H9 (cell line): ENCODE results near the gene CLNS1A. TPM values are rescaled to one million over a fixed set of nuclear protein-coding genes. Genes with fewer than 3 reads are reported as not detected.

Experiments used
- DNase-seq: peaks from one replicate; pipeline ENCODE4 v3.0.0-alpha.2; 2017
- H2AFZ ChIP-seq: one replicate; pipeline ENCODE4 v1.6.1; 2013; ENCODE audit warnings: mild to moderate bottlenecking, low read length, control low read depth, moderate library complexity
- H2AK5ac ChIP-seq: 2 replicates; pipeline ENCODE4 v1.6.1; 2013; ENCODE audit warnings: low read length, control low read depth, mixed read lengths; ENCODE audit not compliant: insufficient read length
- H2BK120ac ChIP-seq: one replicate; pipeline ENCODE4 v1.6.1; 2013; ENCODE audit warnings: low read depth, mild to moderate bottlenecking, low read length, control low read depth, inconsistent platforms; ENCODE audit not compliant: poor library complexity, severe bottlenecking
- H2BK12ac ChIP-seq: 2 replicates; pipeline ENCODE4 v1.6.1; 2013; ENCODE audit warnings: low read length, control low read depth, mixed read lengths, low read depth; ENCODE audit not compliant: insufficient read length
- H2BK15ac ChIP-seq: 2 replicates; pipeline ENCODE4 v1.6.1; 2013; ENCODE audit warnings: low read depth, low read length, control low read depth
- H2BK20ac ChIP-seq: one replicate; pipeline ENCODE4 v1.6.1; 2013; ENCODE audit warnings: low read depth, mild to moderate bottlenecking, low read length, control low read depth, inconsistent platforms; ENCODE audit not compliant: poor library complexity, severe bottlenecking
- H2BK5ac ChIP-seq: 2 replicates; pipeline ENCODE4 v1.6.1; 2013; ENCODE audit warnings: low read length, control low read depth, mixed read lengths; ENCODE audit not compliant: insufficient read length
- H3K14ac ChIP-seq: 2 replicates; pipeline ENCODE4 v1.6.1; 2013; ENCODE audit warnings: low read length, control low read depth; ENCODE audit not compliant: insufficient read depth
- H3K18ac ChIP-seq: 2 replicates; pipeline ENCODE4 v1.6.1; 2013; ENCODE audit warnings: low read depth, mild to moderate bottlenecking, mixed read lengths, low read length, control low read depth; ENCODE audit not compliant: insufficient read length
- H3K23ac ChIP-seq: 2 replicates; pipeline ENCODE4 v1.6.1; 2013; ENCODE audit warnings: low read length, control low read depth, mixed read lengths, low read depth; ENCODE audit not compliant: insufficient read length
- H3K23me2 ChIP-seq: 2 replicates; pipeline ENCODE4 v1.6.1; 2013; ENCODE audit warnings: low read depth, mild to moderate bottlenecking, mixed read lengths, low read length, control low read depth; ENCODE audit not compliant: insufficient read length, poor library complexity, severe bottlenecking
- H3K27ac ChIP-seq: 2 replicates; pipeline ENCODE4 v1.5.1; 2013; ENCODE audit warnings: low read length, control low read depth, mixed read lengths, low read depth; ENCODE audit not compliant: insufficient read length
- H3K27me3 ChIP-seq: 2 replicates; pipeline ENCODE4 v1.6.1; 2013; ENCODE audit warnings: low read length, control low read depth, inconsistent platforms; ENCODE audit not compliant: insufficient read depth
- H3K4ac ChIP-seq: 2 replicates; pipeline ENCODE4 v1.6.1; 2013; ENCODE audit warnings: low read depth, mild to moderate bottlenecking, control low read depth, inconsistent platforms, low read length, moderate library complexity
- H3K4me1 ChIP-seq: 2 replicates; pipeline ENCODE4 v1.6.1; 2013; ENCODE audit warnings: low read length, control low read depth, inconsistent platforms; ENCODE audit not compliant: insufficient read depth
- H3K4me2 ChIP-seq: 2 replicates; pipeline ENCODE4 v1.6.1; 2013; ENCODE audit warnings: low read length, control low read depth, mixed read lengths; ENCODE audit not compliant: insufficient read length, insufficient read depth
- H3K56ac ChIP-seq: 2 replicates; pipeline ENCODE4 v1.6.1; 2013; ENCODE audit warnings: low read depth, mild to moderate bottlenecking, mixed read lengths, low read length, control low read depth; ENCODE audit not compliant: insufficient read length
- H3K79me1 ChIP-seq: 2 replicates; pipeline ENCODE4 v1.6.1; 2013; ENCODE audit warnings: low read depth, mild to moderate bottlenecking, moderate library complexity, low read length, control low read depth, inconsistent platforms; ENCODE audit not compliant: insufficient read depth, poor library complexity, severe bottlenecking
- H3K79me2 ChIP-seq: 2 replicates; pipeline ENCODE4 v1.6.1; 2013; ENCODE audit warnings: low read length, control low read depth, inconsistent platforms; ENCODE audit not compliant: insufficient read depth
- H3K9ac ChIP-seq: 2 replicates; pipeline ENCODE4 v1.6.1; 2013; ENCODE audit warnings: low read length, control low read depth, mixed read lengths; ENCODE audit not compliant: insufficient read length; ENCODE audit errors: extremely low read depth
- H3K9me3 ChIP-seq: one replicate; pipeline ENCODE4 v1.6.1; 2013; ENCODE audit warnings: low read depth, low read length, inconsistent platforms; ENCODE audit not compliant: control insufficient read depth
- H3T11ph ChIP-seq: one replicate; pipeline ENCODE4 v1.6.1; 2013; ENCODE audit warnings: mild to moderate bottlenecking, low read length, control low read depth, inconsistent platforms
- H4K20me1 ChIP-seq: one replicate; pipeline ENCODE4 v1.6.1; 2013; ENCODE audit not compliant: control insufficient read depth, insufficient read length, insufficient read depth
- H4K5ac ChIP-seq: 2 replicates; pipeline ENCODE4 v1.6.1; 2013; ENCODE audit warnings: low read depth, mild to moderate bottlenecking, mixed read lengths, low read length, control low read depth; ENCODE audit not compliant: insufficient read length
- H4K8ac ChIP-seq: replicated peaks from 2 replicates; pipeline ENCODE4 v1.6.1; 2013; ENCODE audit warnings: low read length, control low read depth, mixed read lengths, low read depth; ENCODE audit not compliant: insufficient read length
- H4K91ac ChIP-seq: 2 replicates; pipeline ENCODE4 v1.6.1; 2013; ENCODE audit warnings: low read depth, mild to moderate bottlenecking, moderate library complexity, mixed read lengths, low read length, control low read depth; ENCODE audit not compliant: insufficient read length
- H3K27ac Mint-ChIP-seq, 3 experiments: 2 replicates in 2 of 3; 3 replicates in 1 of 3; pipeline ENCODE4 v1.8.0; 2020 to 2021; ENCODE audit warnings: mixed read lengths in 3 of 3, mild to moderate bottlenecking in 1 of 3, moderate library complexity in 1 of 3
- H3K27me3 Mint-ChIP-seq: 2 replicates; pipeline ENCODE4 v1.8.0; 2021; ENCODE audit warnings: low read depth, mild to moderate bottlenecking, moderate library complexity, mixed read lengths
- H3K36me3 Mint-ChIP-seq, 3 experiments: 2 replicates in 2 of 3; 3 replicates in 1 of 3; pipeline ENCODE4 v1.8.0; 2020 to 2021; ENCODE audit warnings: low read depth in 3 of 3, mixed read lengths in 3 of 3; ENCODE audit not compliant: insufficient read depth in 1 of 3
- H3K4me1 Mint-ChIP-seq, 2 experiments: 2 replicates each; pipeline ENCODE4 v1.8.0; 2020; ENCODE audit warnings: mixed read lengths in 2 of 2
- H3K4me3 Mint-ChIP-seq, 2 experiments: 2 replicates in 1 of 2; 3 replicates in 1 of 2; pipeline ENCODE4 v1.8.0; 2020 to 2021; ENCODE audit warnings: mild to moderate bottlenecking in 2 of 2, mixed read lengths in 2 of 2, moderate library complexity in 1 of 2
- H3K9me3 Mint-ChIP-seq, 2 experiments: 2 replicates in 1 of 2; 3 replicates in 1 of 2; pipeline ENCODE4 v1.8.0; 2020; ENCODE audit warnings: mild to moderate bottlenecking in 2 of 2, mixed read lengths in 2 of 2, moderate library complexity in 1 of 2
- CTCF ChIP-seq: fragments of 200-600 bp; sonication (generic); conservative IDR thresholded peaks from 3 replicates; pipeline ENCODE4 v1.8.0; 2021; ENCODE audit warnings: antibody characterized with exemption, mild to moderate bottlenecking
- WGBS: extraction: QIAGEN DNeasy Blood & Tissue Kit; methylation state at CpG from one replicate; pipeline ENCODE4 v1.1.7; 2013; ENCODE audit warnings: missing lambda C conversion rate, low lambda C conversion rate, mixed read lengths; ENCODE audit not compliant: insufficient read length; ENCODE audit errors: extremely low coverage; 5-methylcytosine and 5-hydroxymethylcytosine counted together
- total RNA-seq: library from RNA; stranded (reverse); gene quantifications from 2 replicates; pipeline ENCODE4 v1.2.1, GENCODE V29; 2021

The CLNS1A gene
- total RNA-seq, 1 experiment from 2014 or later = 165 TPM

- no peaks in the 10 kb centered on the region for H3K4me1 ChIP-seq
- no peak overlapping the region for H2BK12ac ChIP-seq
- H2AK5ac ChIP-seq = no peak overlapping the region
- no peak for DNase-seq
- no peak overlapping the region for H2AFZ ChIP-seq
- H2BK5ac ChIP-seq = no peak overlapping the region
- WGBS = no CpG with 5 or more reads among the region's 3 CpGs
- no peaks in the 10 kb centered on the region for H4K20me1 ChIP-seq
- no peaks in the 10 kb centered on the region for H3K23me2 ChIP-seq
- H3K27me3 ChIP-seq = no peaks in the 10 kb centered on the region
- H4K5ac ChIP-seq = no peak overlapping the region
- no peak overlapping the region for H2BK15ac ChIP-seq
- H3K4ac ChIP-seq = no peak overlapping the region
- no peak overlapping the region for H3K4me3 Mint-ChIP-seq
- no peak overlapping the region for H3K18ac ChIP-seq
- no peak overlapping the region for H3K14ac ChIP-seq
- no peak overlapping the region for H2BK120ac ChIP-seq
- no peaks in the 10 kb centered on the region for H3K27me3 Mint-ChIP-seq
- H3K23ac ChIP-seq = no peak overlapping the region
- H3K79me2 ChIP-seq = no peaks in the 10 kb centered on the region
- H3K27ac Mint-ChIP-seq = no peak overlapping the region
- H3K9ac ChIP-seq = no peak overlapping the region
- H4K8ac ChIP-seq = no peak overlapping the region
- no peaks in the 10 kb centered on the region for H3K9me3 ChIP-seq
- no peak overlapping the region for H3K27ac ChIP-seq
- H4K91ac ChIP-seq = no peak overlapping the region
- no peak overlapping the region for H2BK20ac ChIP-seq
- H3K36me3 Mint-ChIP-seq = peaks cover 30 to 68% (median 67%) of the 10 kb centered on the region in 3 experiments; a peak in 6 of 7 replicates
- no peaks in the 10 kb centered on the region for H3K79me1 ChIP-seq
- no peak overlapping the region for H3K56ac ChIP-seq
- TF ChIP-seq CTCF = no peak
- no peak overlapping the region for H3K4me2 ChIP-seq
- no peaks in the 10 kb centered on the region for H3K4me1 Mint-ChIP-seq
- H3K9me3 Mint-ChIP-seq = no peaks in the 10 kb centered on the region
- no peak overlapping the region for H3T11ph ChIP-seq
Observed at GRCh38 chr11:77677138-77677537, 39.5 kb upstream of the CLNS1A start.
